SIG-M5 treated with dmso at 0.1 percent for 504 hours (cell line): ENCODE measurements around the gene ABT1.

ENCODE experiments used
- DNase-seq: peaks from one replicate; lab custom pipeline; 2025; ENCODE audit not compliant: unreplicated experiment; lab: John Stamatoyannopoulos, UW

The ABT1 gene

DNA sequence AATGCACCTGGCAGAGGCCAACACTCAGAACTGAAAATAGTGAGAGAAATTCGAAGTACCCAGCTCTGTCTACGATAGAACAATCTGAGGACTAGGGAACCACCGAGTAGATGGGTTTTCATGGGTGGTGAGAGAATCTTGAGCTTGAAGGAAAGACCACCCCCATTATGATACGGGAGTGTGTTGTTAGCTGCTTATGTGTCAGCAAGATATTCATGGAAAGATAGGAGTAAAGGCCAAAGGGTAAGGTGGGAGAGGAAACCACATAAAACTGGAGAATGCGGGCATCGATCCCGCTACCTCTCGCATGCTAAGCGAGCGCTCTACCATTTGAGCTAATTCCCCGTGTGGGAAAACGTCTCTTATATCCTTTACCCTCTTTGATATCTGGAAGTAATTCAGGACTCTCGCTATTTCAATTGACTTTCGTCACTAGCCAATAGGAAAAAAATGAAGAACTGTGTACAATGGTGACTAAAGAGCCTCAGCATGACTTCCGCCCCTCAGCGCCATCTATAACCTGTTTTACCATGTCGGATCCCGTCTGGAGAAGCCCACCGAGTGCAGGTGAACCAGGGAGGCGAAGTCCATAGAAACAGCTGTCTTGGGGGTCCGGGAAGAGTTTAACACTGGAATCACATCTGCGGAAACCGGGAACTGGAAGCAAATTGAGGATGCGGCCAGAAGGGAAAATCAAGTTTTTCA lies 25.0 kb upstream of the ABT1 start:
- peak; percentile 74 for DNase-seq

DNA sequence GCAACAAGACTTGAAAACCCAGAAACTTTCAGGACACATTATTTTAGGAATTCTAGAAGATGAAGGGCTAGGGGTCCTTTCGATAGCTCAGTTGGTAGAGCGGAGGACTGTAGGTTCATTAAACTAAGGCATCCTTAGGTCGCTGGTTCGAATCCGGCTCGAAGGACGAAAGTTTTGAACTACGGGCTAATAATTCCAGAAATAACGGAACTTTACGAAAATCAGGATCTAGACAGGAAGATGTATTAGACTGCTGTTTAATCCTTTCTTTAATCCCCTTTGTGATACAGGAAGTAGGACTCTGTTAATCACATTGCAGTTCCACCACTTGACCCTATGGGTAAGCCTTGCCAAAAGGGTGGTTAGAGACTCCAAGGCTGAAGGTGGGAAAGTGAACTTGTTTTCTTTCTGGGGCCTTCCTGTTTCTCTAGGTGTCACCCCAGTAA lies 21.2 kb upstream of the ABT1 start:
- no peak for DNase-seq

DNA sequence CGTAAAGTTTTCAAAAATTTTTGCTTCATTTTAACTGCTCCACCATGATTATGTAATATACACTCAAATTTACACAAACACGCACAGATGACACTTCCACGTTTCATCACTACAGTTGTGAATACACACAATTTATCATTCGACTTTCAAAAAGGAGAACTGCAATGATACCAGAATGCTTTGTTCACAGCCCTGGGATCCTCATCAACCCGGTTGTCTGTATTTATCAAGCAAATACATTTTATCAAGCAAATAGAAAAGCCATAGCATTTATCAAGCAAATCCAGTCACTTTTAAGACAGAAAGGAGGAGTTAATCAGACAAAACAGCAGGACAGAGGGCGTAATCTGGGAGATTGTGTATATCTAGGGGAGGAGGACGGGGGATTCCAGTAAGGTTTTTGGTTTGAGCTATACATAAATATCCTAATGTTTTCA lies 20.3 kb upstream of the ABT1 start:
- peak; percentile 41 for DNase-seq

DNA sequence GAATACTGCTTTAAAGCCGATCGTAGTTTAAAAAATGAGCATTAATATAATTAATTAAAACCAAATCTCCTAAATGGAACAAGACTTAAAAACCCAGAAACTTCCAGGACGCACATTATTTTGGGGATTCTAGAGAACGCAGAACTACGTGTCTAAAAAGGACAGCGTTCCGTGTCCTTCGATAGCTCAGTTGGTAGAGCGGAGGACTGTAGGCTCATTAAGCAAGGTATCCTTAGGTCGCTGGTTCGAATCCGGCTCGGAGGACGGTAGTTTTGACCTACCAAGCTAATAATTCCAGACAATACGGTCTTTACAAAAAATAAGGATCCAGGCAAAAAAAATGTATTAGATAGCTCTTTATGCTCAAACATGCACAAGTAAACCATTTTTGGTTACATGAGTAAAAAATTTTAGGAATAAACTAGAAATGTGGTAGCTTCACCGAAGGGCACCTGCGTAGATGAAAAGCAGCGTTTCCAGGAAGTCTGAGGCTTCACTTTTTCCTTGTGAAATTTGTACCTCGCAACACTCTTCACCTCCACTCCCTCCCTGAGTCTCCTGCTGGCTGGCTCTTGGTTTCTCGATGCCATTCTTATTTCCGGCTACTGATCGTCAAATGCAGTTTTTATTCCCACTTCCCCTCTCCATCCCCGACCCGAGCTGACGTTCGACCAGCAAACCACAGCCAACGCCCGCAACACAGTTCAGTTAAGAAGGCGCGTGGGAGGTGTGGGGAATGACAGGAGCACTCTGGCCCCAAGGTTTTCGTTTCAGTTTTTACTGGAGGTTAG lies 19.6 kb upstream of the ABT1 start:
- DNase-seq: peak; percentile 11

DNA sequence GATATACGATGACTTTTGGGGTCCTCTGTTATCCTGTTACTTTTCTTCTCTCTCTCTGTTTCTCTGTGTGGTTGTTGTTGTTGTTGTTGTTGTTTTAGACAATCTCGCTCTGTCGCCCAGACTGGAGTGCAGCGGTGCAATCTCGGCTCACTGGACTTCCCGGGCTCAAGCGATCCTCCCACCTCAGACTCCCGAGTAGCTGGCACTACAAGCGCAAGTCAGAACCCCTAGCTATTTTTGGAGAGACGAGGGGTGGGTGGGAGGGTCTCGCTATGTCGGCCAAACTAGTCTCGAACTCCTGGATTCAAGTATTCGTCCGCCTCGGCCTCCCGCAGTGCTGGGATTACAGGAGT lies 19.1 kb upstream of the ABT1 start:
- no peak for DNase-seq

DNA sequence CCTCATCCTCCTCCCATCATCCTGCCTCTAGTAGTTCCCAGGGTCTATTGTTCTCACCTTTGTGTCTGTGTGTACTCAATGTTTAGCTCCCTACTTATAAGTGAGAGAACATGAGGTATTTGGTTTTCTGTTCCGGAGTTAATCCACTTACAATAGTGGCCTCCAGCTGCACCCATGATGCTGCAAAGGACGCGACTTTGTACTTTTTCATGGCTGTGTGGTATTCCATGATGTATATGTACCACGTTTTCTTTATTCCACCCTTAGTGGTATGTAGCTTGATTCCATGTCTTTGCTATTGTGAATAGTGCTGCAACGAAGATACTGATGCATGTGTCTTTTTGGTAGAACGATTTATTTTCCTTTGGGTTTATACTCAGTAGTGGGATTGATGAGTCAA lies 18.5 kb upstream of the ABT1 start:
- no peak for DNase-seq

DNA sequence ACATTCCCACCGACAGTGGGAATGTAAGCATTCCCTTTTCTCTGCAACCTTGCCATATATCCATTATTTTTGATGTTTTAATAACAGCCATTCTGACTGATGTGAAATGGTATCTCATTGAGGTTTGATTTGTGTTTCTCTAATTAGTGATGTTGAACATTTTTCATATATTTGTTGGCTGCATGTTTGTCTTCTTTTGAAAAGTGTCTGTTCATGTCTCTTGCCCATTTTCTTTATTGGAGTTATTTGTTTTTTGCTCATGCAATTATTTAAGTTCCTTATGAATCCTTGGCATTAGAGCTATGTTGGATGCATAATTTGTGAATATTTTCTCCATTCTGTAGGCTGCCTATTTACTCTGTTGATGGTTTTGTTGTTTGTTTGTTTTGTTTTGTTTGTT lies 18.0 kb upstream of the ABT1 start:
- no peak for DNase-seq

DNA sequence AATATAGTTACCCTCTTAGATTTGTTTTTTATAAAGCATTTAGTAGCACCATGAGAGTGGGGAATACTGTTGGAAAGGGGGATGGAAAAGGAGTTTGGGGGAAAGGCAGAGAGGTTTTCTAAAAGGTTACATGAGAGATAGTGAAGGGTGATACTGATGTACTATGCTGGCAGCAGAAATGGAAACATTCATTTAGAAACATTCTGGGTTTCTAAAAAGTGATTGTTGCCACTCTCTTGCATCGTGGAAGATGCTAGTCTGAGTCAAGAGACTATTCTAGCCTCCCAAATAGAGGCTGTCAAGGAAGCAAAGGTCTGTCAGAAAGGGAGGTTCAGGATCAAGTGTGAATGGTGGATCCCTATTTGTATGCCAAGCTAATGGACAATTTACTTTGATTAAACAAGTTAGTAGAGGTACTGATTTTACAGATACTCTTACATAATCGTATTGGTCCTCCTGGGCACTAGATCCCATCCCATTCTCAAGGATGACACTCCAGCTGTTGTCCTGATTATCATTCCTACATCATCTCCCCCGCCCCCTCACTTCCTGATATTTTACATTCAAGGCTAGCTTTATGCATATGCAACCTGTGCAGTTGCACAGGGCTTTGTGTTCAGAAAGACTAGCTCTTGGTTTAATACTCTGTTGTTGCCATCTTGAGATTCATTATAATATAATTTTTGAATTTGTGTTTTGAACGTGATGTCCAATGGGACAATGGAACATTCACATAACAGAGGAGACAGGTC lies 15.4 kb upstream of the ABT1 start:
- DNase-seq: no peak

DNA sequence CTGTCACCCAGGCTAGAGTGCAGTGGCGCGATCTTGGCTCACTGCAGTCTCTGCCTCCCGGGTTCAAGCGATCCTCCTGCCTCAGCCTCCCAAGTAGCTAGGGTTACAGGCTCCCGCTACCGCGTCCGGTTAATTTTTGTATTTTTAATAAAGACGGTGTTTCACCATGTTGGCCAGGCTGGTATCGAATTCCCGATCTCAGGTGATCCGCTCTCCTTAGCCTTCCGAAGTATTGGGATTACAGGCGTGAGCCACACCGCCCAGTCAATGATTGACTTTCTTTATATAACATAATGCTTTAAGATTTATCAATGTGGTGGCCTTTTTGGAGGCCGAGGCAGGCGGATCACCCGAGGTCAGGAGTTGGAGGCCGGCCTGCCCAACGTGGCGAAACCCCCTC lies 7.8 kb upstream of the ABT1 start:
- DNase-seq: no peak

DNA sequence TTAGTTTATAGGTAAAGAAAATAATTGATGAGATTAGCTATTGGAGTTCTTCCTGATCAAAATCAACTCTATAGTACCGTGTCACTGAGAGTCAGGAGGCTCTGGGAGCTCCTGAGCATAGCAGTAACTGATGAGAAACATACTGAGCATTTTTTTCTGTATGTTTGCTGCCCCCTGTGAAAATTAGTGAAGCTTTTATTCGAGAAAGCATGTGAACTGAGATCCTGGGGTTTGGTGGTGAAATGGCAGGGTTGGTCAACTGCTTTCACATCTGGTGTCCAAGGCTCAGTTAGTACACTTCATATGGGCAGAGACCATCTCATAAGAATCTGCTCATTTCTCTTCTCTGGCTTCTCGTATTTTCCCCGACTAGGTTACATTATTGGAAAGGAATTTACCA lies 4.1 kb upstream of the ABT1 start:
- peak; percentile 9 for DNase-seq

DNA sequence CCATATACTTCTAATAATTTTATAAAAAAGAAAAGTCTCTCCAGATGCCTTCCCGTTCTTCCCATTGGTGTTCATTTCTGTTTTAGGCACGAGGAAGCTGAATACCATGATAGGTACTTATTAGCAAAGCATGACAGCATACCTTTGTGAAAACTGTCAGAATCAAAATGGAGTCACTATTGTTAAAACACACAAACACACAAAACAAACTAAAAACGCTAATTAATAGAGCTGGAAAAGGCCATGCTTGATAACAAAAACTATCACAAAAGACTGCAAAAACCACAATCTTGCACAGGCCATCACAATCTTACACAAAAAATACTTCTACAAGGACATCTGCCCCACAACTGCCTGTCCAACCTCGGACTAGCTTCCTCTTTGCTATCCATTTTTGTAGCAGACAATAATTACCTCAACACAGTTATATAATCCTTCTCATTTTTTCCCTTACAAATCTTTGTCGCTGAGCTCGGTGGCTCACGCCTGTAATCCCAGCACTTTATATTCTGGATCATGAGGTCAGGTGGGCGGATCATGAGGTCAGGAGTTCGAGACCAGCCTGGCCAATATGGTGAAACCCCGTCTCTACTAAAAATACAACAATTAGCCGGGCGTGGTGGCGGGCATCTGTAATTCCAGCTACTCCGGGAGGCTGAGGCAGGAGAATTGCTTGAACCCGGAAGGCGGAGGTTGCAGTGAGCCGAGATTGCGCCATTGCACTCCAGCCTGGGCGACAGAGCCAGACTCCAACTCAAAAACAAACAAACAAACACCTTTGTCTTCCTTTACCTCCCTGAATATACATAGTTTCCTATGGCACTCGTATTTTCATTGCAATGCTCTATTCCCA lies 3.2 kb upstream of the ABT1 start:
- DNase-seq: no peak

DNA sequence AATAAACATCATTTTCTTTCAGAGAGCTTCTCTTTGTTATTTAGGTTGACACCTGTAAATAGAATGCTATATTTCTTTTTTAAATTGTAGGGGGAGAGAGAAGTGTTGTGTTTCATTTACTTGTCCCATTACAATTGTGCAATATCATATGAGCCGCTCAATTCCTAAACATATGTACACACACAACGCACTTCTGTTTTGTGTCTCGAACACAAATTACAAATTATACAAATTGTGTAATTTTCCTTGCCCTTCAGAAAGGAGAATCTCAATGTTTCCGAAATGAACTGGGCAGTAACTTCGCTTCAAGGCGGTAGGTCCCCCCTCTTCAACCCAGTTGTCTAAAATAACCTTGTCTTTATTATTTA lies 2.6 kb upstream of the ABT1 start:
- no peak for DNase-seq

DNA sequence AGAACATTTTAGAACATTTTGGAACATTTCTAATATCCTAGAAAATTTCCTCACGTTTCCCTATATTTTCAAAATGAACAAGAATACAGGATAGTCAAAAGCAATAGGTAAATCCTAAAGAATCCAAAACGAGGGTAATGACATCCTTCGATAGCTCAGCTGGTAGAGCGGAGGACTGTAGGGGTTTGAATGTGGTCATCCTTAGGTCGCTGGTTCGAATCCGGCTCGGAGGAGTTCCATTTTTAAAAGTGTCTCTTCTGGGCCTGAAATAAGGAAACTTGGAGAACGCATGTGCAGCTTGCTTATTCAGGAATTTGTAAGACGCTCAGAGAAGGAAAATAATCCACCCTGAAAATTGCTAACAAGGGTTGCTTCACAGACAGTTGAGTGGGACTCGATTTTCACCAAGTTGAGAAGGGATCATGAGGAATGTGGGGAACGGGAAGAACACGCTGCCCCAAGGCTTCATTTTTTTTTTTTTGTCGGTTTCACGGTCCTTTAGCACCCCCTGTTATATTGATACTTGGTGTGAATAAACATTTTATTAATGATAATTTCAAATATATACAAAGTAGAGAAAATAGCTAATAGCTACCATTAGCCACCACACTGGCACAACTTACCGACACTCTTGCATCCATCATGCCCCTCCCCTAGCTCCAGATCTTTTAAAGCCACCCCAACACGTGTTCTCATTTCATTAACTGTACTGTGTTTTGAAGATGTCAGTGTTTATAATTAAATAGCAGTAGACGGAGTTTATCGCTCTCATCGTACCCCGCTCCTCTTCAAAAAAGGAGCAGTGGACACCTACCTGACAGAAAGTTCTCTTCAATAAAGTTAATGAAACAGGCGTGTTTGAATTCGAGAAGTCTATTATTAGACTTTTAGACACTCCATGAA lies 1.8 kb upstream of the ABT1 start:
- no peak for DNase-seq

DNA sequence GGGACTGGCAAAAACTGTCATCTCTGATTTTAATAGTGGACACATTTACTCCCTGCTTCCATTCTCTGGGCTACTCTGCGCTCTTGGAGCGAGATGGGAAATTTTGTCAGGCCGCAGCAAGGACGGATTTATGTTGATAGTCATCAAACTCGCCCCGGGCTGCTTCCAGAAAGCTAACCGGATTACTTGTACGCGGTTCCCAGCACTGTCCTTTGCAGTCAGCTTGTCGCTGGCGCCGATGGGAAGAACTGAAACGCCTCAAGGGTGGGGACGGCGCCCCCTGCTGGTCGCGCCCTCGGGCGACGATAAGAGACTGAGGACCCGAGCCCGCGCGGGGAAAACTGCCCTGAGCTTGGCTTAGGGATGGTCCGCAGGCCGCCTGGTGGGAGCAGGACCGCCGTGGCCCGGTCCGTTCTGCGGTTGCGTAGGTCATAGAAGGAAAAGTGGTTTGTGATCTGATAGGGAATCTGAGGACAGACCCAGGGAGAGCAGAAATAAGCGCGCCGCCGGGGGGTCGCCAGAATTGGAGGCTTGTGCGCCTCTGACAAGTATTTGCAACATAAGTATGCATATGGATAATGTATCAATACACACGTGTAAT lies 984 bp upstream of the ABT1 start:
- DNase-seq: peak; percentile 81

DNA sequence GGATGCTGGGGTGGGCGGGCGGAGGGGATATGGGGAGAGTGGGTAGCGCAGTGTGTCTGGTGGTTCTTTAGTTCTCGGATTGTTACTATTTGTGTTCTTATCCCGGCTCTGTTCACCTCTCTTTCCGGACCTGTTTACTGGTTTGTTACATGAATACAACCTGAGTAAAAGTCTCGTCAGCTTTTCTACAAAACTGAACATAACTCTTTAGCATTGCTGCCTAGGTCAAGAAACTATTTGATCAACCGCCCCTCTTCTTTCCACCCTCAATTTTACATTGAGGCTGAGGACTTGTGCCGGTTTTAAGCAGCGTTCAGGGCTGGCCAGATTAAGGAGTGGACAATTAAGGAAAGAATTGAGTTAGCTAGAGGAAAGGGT lies 625 bp downstream of the ABT1 start:
- DNase-seq: no peak

DNA sequence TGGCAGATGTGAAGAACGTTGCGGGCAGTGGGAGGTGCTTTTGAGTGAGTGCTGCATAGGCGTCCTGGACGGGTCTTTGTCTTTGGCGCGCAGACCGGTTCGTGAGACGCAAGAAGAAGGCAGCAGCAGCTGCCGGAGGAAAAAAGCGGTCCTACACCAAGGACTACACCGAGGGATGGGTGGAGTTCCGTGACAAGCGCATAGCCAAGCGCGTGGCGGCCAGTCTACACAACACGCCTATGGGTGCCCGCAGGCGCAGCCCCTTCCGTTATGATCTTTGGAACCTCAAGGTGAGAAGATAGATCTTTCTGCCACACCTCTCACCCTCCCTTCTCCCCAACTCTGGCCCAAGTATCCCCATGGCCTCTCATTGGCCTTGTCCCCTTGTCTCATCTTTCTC lies 1.1 kb downstream of the ABT1 start:
- DNase-seq: no peak

DNA sequence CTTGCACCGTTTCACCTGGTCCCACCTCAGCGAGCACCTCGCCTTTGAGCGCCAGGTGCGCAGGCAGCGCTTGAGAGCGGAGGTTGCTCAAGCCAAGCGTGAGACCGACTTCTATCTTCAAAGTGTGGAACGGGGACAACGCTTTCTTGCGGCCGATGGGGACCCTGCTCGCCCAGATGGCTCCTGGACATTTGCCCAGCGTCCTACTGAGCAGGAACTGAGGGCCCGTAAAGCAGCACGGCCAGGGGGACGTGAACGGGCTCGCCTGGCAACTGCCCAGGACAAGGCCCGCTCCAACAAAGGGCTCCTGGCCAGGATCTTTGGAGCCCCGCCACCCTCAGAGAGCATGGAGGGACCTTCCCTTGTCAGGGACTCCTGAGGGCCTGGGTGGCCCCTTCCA lies 1.5 kb downstream of the ABT1 start:
- DNase-seq: no peak

DNA sequence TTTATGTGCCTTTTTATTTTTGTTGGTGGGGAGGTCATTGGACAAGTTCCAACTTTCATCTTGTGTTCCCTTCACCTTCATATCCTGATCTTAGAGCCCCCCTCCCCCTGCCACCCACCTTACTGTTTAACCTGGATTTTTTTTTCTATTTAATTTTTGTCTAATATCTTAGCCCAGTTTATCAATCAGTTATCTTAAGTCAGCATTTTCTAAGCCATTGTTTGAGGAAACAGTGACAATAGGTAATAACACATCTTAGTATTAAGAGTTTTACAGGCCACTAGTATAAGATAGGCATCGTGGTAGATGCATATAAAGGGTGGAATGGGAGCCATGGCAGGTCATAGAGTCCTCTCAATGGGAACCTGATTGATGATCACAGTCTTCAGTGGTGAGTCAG lies 2.4 kb downstream of the ABT1 start:
- DNase-seq: no peak

DNA sequence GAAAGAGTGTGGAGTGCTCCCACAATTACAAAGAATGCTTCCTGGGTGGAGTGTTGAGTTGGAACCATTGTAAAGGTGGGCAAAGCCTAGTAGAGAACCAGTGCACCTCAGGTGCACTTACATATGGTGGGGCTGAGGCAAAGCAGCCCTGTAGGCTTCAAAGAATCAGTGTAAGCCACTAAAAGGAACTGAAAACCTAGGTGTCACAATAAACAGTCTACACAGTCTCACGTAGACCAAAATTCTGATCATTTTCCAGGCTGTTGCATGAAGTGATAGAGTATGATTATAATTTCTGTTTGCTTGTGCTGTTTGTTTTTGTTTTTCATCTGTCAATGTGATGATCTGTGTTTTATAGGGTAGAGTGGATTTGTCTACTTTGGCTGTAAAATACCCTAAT lies 2.8 kb downstream of the ABT1 start:
- DNase-seq: no peak

DNA sequence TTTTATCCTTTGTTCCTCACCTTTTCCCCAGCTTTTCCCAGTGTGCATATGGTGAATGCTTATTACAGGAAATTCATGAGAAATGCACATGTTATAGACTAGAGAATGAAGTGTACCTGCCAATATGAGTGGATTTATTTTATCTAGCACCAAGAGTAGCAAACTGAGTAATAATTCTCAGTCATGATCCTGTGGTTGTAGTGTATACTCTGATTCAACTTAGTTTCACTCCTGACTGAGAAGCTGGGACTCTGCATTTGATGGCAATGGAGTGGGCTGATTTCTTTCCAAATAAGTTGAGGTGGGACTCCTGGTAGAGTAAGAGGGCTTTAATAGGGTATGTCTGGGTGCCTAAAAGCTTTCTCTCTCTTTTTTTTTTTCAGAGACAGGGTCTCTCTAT lies 4.0 kb downstream of the ABT1 start:
- DNase-seq: no peak
